Measurements from ENCODE around the gene DTX4.
A peak's percentile ranks its signal among the peaks of the same experiment; 100 is the strongest.

DTX4 gene

DNA sequence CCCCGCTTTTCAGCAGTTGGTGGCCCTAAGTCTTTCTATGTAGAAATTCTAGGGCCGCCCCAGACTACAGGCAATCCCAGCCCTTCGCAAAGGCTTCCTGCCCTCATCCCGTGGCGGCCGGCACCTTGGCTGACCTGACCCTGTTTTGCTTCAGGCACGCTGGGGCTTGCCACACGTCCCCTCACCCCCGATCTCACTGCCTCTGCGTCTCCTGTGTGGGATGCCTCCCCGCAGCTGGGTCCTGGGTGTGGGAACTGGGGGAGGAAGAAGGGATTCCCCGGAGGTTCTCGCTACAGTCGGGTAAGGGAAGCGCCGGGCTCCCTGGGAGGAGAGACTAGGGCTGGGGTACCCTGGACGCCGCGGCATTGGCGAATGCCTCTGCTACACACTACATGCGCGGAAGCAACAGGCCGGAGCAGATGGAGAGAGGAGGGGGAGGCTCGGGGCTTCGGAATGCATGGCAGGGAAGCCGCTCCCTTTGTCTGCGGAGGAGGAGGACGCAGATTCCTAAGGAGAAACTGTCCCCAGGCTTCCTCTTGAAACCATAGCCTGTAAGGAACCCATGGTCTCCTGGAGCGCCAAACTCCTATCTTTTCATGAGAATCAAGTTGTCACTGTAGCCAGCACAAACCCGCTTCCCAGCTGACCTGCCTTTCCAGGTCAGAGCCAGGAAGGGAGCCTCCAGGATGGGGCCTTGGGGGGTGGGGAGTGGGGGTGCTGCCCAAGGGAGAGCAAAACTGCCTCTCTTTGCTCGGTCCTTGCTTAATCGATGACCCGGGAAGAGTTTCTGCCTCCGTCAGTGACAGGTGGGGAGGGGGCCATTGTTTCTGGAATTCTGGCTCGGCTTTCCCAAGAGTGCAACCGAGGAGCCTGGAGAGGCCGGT lies 1.4 kb downstream of the DTX4 start:
- no peak for DNase-seq (ENCODE audit: low read depth)

DNA sequence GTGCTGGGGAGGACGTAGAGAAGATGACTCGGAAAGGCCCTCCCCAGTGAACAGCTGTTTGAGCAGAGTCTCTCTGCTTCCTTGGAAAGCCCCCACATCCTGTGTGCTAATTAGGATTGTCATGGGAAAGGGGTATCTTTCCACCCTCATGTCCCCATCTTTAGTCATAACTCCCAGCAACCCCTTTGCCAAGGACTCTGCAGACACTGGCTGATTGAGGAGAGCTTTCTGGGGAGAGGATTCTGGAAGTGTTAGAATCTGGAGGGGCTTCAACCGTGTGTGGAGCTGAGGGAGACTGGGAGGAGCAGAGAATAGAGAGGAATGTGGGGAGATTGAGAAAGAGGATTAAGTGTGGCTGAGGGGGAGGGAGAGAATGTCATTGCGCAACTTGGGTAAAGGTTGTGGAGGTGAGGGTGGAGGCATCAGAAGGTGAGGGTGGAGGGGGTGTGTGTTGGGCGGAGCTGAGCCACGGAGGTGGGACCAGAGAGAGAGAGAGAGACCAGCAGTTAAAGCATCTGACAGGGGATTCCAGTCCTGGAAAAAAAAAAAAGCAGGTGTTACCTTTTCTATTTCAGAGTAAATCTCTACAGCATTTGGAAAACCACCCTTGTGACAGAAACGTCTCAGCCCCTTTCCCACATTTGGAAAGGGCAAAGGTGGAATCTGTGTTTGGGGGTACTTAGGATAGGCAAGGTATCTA lies 2.2 kb downstream of the DTX4 start:
- no peak for DNase-seq (ENCODE audit: low read depth)

DNA sequence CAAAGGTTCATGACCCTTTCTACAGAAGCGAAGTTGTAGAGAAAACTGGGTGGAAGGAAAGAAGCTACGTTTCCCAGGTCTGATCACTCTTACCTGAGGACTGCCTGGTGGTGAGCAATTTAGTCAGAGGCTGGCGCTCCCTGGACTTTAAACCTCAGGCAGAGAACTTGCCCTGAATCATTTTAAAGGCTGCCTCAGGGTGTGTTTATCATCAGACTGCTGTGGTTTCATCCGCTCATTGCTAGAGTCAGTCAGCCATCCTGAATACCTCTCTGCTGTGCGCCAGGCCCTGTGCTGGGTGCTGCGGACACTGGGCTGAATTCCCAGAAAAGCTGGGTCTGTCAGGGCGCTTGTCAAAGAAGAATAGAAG lies 2.7 kb downstream of the DTX4 start:
- no peak for DNase-seq (ENCODE audit: low read depth)

DNA sequence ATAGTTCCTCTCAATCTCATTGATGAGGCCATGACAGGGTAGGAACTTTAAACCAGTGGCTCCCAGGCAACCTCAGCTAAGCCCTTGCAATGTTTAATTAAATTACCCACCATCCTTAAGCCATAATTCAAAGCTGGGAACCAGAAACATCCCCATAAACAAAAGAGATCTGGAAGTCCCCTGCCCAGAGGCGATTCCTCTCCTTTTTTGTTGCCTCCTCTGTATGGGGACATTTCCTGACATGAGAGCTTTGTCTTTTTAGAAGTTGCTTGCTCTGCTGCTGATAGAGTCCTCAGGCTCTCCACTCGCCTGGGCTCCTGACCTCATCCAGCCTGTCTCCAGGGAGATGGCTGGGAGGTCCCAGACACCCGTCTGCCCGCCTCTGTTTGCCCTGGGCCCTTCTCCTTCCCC lies 3.2 kb downstream of the DTX4 start:
- DNase-seq (ENCODE audit: low read depth) = no peak

DNA sequence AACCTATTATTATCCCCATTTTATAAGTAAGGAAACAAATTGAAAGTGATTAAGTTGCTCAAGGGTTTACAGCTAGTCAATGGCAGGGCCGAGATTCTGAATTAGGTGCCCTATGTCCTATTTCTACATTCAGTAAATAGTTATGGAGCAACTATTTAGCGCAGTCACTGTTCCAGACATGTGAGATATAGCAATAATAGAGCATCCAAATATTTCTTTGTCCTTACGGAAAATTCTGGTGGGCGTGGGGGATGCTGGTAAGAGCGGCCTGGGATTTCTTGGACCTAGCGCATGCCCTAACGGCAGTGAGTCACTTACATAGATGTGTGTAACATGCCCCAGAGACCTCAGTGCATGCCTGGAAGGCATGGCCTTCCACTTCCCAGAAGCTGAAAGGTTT lies 4.4 kb downstream of the DTX4 start:
- no peak for DNase-seq (ENCODE audit: low read depth)

DNA sequence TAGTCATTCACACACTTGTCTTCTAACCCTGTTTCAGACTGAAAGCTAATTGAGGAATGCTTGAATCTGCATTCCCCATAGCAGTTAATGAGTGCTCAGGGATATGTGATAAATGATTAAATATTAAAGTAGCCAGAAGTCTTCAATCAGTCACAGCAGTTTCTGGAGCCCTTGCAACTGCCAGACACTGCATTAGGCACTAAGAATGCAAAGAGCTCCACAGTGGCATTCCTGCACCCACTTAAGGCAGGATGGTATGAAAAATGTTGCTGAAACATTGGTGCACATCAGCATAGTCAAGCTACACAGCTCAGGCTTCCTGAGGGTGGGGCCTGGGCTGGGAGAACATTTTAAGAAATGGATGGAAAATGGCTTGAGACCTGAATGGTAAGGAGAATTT lies 6.5 kb downstream of the DTX4 start:
- no peak for DNase-seq (ENCODE audit: low read depth)

DNA sequence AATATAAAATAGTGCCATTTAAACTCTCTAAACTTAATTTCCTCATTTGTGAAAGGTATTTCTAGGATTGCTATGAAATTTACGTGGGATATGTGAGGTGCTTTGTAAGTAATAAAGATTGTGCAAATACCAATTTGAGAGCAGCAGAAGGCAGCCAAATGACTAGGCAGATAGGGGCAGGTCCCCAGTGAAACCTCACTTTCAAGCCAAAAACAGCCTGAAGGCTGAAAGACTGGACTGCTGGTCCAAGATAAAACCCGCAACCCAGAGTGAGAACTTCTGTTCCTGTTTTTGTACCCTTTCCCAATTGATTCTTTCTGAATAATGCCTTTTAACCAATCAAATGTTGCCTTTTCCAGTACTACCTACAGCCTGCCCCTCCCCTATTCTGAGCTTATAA lies 7.2 kb downstream of the DTX4 start:
- no peak for DNase-seq (ENCODE audit: low read depth)

DNA sequence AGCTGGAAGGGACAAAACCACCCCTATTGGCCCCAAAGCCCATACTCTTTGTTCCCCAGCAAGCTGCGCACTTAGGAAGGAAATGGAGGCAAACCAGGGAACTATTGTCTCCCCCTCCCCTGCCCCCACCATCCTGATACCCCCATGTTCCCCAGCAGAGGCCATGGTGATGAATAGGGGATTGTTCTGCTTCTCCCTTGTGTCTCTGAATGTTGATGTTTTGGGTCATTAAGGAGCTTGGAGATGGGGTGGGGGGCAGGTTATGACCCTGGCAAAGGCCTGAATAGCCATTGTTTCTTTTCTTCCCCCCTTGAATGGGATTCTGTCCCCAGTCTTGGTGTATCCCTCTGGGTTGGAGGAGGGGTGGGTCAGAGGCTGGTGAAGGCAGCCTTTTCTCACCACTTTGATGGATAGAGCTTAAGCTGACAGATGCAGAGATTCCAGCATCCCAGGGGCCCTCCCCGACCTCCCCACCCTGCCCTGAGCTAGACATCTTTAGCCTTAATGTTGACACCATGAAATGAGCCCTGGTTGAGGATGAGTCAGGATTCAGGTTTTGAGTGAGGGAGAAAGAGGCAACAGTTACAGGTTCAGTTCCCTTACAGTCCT lies 8.3 kb downstream of the DTX4 start:
- DNase-seq (ENCODE audit: low read depth) = no peak

DNA sequence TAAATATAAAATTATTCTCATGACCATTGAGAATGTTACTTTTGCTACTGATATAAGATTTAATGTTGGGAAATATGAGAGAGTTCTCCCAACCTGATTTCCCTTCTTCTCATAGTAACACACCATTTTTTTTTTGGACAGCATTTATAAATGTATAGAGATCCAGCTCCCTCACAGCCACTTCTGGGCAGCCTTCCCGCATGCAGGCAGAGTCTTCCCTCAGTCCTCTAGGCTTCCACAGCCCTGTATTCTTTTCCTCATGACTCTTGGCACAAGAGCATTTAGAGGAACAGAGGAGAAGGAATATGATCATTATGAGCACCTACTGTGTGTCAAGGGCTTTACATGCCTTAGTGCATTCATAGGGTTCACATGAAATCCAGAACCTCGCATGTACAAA lies 9.0 kb downstream of the DTX4 start:
- no peak for DNase-seq (ENCODE audit: low read depth)

DNA sequence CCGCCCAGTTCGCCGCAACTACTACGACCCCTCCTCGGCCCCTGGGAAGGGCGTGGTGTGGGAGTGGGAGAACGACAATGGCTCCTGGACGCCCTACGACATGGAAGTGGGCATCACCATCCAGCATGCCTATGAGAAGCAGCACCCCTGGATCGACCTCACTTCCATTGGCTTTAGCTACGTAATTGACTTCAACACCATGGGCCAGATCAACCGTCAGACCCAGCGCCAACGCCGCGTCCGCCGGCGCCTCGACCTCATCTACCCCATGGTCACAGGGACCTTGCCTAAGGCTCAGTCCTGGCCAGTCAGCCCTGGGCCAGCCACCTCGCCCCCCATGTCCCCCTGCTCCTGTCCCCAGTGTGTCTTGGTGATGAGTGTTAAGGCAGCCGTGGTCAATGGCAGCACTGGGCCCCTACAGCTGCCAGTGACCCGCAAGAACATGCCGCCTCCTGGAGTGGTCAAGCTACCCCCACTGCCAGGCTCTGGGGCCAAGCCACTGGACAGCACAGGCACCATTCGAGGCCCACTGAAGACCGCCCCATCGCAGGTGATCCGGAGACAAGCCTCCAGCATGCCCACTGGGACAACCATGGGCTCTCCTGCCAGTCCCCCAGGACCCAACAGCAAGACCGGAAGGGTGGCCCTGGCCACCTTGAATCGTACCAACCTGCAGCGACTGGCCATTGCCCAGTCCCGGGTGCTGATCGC lies 10.0 kb downstream of the DTX4 start:
- DNase-seq (ENCODE audit: low read depth) = no peak

DNA sequence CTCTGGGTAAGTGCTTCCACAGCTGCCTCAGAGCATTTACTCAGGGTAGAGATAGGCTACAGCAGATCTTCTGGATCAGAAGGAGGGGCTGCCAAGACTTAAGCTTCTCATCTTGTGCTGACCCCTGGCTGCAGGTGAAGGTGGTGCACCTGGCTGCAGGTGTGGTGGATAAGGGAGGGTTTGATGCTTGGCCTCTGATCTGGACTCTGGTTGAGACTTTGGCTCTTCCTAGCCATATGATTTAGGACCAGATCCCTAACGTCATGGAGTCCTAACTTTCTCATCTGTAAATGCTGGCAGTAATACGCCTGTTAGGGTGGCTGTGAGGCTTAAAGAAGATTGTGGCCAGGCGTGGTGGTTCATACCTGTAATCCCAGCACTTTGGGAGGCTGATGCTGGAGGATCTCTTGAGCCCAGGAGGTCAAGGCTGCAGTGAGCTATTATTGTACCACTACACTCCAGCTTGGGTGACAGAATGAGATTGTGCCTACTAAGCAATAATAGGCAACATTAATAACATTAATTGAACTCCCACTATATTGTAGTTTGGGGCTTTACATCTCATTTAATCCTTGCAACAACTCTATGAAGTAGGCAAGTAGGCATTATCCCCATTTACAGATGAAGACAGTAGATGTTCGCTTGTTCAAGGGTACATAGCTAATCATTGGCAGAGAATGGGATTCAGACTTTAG lies 10.7 kb downstream of the DTX4 start:
- DNase-seq (ENCODE audit: low read depth) = no peak

DNA sequence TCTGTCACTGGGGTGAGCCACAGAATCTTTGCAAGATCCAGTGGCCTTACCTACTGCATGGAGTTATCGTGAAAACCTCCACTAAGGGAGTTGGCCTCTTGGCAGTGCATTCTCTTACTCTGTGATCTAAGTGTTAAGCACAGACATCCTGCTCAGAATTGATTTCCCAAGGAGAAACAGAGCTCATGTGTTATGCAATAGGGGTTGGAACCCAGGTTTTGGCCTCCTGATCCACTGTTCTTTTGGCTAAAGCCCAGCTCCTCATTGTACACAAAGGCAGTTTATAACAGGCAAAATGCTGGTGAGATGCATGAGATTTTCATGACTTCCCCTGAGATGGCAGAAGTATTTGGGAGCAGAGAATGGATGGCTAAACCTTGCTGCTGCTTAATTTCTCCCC lies 11.8 kb downstream of the DTX4 start:
- DNase-seq (ENCODE audit: low read depth) = no peak

DNA sequence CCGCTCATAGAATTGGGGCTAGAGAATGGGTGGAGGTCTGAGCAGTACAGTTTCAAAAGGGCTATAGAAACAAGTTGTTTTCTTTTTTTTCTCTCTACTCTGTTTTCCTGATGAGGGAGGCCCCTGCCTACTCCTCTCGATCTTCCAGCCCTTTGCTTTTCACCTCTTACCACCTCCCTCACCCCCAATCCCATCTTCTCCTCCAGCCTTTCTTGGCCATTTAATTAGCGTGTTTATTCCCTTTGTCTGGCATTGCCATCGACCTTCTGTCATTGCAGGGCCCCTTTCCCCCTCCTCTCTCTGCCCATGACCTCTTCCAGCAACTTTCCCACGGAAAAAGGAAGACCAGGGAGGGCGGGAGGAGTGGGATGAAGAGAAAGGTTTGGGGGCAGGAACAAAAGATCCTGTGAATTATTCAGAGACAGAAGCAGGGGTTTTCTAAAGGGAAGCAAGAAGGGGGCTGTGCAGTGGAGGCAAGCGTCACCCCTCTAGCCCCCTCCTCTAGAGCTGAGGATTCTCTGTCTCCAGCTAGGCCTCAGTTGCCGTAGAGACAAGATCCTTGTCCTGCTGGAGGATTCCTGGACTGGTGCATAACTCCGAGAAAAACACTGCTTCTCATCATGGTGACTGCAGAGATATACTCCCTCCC lies 12.9 kb downstream of the DTX4 start:
- no peak for DNase-seq (ENCODE audit: low read depth)

DNA sequence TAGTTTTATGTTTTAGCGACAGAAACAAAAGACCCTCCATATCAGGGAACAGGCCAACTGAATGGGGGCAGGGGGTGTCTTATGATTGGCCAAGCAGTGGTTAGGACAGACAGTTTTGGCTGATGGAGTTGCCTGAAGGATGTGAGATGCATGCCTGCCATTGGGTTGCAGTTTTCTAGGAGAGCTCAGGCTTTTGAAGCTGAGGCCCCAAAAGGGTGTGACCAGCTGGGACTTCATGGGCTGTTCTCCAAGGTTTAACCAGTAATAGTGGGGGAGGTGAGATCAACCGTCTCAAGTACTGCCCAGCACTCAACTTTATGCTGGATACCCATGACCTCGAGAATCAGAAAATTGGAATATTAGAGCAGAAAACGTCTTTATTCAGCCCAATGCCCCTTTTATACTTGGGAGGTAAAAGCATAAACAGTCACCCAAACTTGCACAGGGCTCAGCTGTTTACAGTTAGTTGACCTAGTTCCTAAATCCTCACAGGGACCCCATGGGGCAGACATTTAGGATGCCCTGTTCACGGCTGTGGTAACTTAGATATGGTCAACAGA lies 13.5 kb downstream of the DTX4 start:
- no peak for DNase-seq (ENCODE audit: low read depth)

DNA sequence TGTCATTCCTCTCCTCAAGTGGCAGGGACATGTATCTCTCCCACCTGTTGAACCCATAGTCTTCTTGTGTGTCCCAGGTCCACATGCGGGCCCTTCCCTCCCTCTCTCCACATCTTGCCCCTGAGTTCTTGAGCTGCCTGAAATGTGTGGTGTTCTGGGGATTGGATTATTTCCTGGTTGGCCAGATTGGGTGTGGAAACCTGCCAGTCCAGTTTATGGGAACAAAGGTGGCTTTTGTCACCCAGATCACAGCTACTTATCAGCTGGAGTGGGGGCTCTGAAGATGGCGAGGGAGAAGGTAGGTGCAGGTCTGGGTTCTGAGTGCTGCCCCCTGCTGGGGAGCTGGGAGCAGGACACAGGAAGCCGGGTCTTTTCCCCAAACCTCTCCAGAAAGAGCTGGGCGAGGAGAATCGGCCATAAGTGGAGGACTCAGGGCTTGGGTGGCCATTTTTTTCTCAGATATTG lies 14.2 kb downstream of the DTX4 start:
- DNase-seq (ENCODE audit: low read depth) = peak; percentile 38

DNA sequence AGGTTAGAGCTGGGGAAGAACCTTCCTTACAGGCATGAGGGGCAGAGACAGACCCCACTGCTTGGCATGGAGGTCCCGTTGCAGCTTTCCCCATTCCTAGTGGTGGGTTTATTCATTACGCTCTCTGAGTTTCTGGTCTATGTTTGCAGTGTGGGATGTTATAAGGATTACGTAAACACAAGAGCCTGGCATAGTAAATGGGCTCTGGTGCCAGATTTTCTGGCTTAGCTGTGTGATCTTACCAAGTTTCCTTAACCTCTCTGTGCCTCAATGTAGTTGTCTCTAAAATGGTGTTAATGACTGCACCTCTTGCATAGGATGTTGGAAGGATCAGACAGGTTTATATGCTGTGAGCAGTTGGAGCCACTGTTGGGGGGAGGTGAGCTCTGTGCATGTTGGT lies 15.1 kb downstream of the DTX4 start:
- no peak for DNase-seq (ENCODE audit: low read depth)

DNA sequence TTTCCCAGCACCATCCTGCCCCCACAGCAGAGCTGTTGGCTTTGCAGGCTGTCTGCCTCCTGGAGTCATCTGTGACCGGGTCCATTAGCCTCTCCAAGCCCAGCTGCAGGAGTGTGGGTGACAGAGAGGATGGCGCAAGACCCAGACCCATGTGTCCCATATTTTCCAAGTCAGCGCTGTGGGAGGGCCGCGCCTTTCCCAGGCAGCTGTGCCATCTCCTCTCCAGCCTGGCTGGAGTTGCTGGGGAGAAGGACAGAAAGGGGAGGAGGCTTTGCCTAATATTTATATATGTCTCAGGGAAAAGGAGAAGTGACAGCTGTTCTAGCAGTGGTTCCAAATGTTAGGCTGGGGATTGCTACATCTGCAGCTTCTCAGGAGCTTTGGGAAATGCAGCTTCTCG lies 15.7 kb downstream of the DTX4 start:
- DNase-seq (ENCODE audit: low read depth) = no peak

DNA sequence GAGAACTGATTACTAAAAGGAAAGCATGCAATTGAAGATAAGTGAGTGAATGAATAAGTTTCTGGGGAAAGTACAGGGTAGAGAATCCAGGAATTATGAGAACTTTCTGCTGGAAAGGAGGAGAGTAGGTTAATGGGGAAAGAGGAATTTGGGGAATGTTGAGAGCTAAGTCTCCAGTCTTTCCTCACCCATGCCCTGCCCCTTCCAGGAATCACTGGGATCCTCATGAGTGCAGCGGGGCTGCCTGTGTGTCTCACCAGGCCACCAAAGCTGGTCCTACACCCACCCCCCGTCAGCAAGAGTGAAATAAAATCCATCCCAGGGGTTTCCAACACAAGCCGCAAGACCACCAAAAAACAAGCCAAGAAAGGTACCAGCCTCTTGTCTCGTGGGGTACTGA lies 17.0 kb downstream of the DTX4 start:
- no peak for DNase-seq (ENCODE audit: low read depth)

DNA sequence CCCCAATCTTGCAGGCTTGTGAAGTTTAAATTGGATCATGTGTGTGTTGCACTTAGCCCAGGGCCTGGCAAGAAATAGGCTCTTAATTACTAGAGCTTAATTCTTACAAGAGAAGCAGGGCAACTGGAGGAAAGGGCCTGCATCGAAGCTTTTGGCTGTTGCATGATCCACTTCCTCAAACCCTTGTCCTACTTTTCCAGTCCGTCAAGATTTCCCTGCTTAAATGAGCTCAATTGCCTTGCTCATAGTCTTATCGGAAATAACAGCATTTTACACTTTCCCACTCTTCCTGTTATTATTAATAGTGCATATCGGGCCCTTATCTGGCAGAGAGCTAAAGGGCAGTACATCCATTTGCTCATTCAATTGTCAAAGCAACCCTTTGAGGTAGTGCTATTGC lies 18.1 kb downstream of the DTX4 start:
- DNase-seq (ENCODE audit: low read depth) = no peak

DNA sequence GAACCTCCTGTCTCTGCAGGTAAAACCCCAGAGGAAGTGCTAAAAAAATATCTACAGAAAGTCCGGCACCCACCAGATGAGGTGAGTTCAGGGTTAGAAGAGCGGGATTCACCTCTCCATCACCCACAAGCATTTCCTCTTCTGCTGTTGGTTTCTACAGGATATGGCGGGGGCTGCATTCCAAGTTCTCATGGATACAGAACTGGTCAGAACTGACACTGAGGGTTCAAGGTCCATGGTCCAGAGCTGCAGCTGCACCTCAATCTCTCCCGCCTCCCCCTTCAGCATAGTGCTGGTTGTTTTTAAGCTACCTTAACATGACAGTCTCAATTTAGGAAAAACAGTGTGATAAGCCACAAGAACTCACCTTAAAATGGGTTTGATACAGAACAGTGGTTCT lies 19.2 kb downstream of the DTX4 start:
- no peak for DNase-seq (ENCODE audit: low read depth)

DNA sequence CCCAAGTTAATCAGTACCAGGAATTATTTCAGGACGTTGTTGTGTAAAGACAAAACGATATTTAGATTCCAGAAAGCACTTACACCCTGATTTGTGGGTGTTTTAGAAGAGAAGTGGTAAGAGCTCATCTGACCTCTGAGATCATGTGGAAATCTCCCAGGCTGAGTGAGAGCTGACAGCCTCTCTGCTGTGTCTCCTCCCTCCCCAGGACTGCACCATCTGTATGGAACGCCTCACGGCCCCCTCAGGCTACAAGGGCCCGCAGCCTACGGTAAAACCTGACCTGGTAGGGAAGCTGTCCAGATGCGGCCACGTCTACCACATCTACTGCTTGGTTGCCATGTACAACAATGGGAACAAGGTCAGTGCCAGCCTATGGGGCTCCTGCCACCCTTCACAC lies 20.0 kb downstream of the DTX4 start:
- DNase-seq (ENCODE audit: low read depth) = no peak
